Adipose tissue (tissue), 3 donors: ENCODE data around the gene SYF2. TPM values are rescaled to one million over a fixed set of nuclear protein-coding genes. Genes with fewer than 3 reads are reported as not detected.

Experiments used
- polyA plus RNA-seq, 3 donors: library from polyadenylated mRNA; stranded (reverse); fragments of 200-250 nt; gene quantifications; one replicate each; pipeline ENCODE4 v1.2.3, GENCODE V29; 2013
- donor health status: healthy with polysubstance abuse.
- donor health status: Bipolar disorder and iron deficiency.
- donor health status: healthy.

The SYF2 gene
- polyA plus RNA-seq, 3 donors = 43.3 to 98.3 (median 45.5) TPM

Other genes with a start within 250 kb of the SYF2 start
- 10 to 100 TPM; 39.4 to 87.5 (median 46.0) TPM for gene RSRP1, start 15.0 kb upstream of the SYF2 start, polyA plus RNA-seq
- not detected for gene RHD, start 40.0 kb upstream of the SYF2 start, polyA plus RNA-seq
- gene TMEM50A, start 105.8 kb upstream of the SYF2 start, polyA plus RNA-seq = 10 to 100 TPM; 33.3 to 87.3 (median 79.2) TPM
- gene RHCE, start 188.3 kb upstream of the SYF2 start, polyA plus RNA-seq = under 1 TPM in 2 of 3 donors, not detected in 1; 0.10 to 0.30 TPM
- 10 to 100 TPM in 1 of 3 donors, 1 to 10 TPM in 2; 3.8 to 16.7 (median 6.4) TPM for gene MACO1, start 198.4 kb upstream of the SYF2 start, polyA plus RNA-seq